ENCODE data around the gene WDR43. TPM values are rescaled to one million over a fixed set of nuclear protein-coding genes. Genes with fewer than 3 reads are reported as not detected.

The WDR43 gene
- total and polyA plus RNA-seq, 3 donors from 2014 or later: 52.0 to 58.2 (median 52.7) TPM

DNA sequence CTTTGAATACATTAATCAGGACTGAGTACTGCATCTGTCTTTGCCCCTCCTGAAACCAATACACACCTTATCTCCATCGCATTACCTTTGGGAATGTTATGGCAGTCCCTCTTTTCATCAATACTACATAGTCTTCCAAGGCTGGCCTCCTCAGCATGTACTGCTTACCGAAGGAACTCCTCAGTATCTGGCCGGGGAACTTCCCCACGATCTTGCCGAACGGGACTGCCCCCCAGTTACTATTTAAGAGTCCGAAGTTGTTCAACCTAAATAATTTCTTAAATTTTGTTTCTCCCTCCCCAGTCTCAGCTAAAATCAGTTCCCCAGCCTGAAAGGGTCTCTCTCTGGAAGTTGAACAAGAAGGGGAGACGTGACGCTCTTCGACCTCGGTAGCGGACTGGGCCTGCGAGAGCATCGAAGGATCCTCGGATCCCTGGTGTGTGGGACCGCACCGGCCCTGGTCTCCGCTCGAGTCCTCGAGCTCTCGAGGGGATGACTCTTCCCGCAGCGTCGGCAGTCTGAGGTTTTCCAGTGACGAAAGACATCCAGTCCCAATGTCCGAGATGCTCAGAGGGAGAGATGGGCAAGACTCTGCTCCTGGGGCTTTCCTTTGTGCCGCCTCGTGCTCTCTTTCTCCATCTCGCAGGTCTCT, 24.8 kb upstream of the WDR43 start:
- TF ChIP-seq CTCF (IDR thresholded peaks at IDR 0.05) (no peak), POLR2A (IDR thresholded peaks at IDR 0.05) (no peak)
- Histone ChIP-seq H3K4me1 (peaks cover 7% of the 10 kb centered on the region), H3K27ac (peak overlapping the region; percentile 3 to 40), H3K36me3 (ENCODE audit: low read depth, missing control alignments) (no peaks in the 10 kb centered on the region), H3K27me3 (no peaks in the 10 kb centered on the region), H3K4me3 (peak overlapping the region; percentile 64 to 77), H3K9me3 (no peaks in the 10 kb centered on the region)
- 0 to 1% methylated on average over 13 to 29 of the region's 29 CpGs for WGBS, 2 donors
- DNase-seq: no peak
- intact Hi-C loops (cut with DNase I; ENCODE audit: low total_unique reads): no loop called here

- no peaks in the 10 kb centered on the region for H3K9me3 ChIP-seq
- peak within 1 kb of the TSS; percentile 3 to 43 for H3K27ac ChIP-seq
- DNase-seq: peak; percentile 97
- no peaks in the 10 kb centered on the region for H3K27me3 ChIP-seq
- intact Hi-C loops (cut with DNase I; ENCODE audit: low total_unique reads): no loop called here
- 0% methylated on average over 17 to 57 of the region's 57 CpGs for WGBS, 2 donors
- H3K4me3 ChIP-seq: peak within 1 kb of the TSS; percentile 64 to 77
- TF ChIP-seq CTCF (IDR thresholded peaks at IDR 0.05) (peak in 2 of 3 experiments; percentile 16 to 42), POLR2A (IDR thresholded peaks at IDR 0.05) (no peak)
- no peaks in the 10 kb centered on the region for H3K36me3 ChIP-seq (ENCODE audit: low read depth, missing control alignments)
- H3K4me1 ChIP-seq: peaks cover 7% of the 10 kb centered on the region
Measured at GRCh38 chr2:28870146-28870891, 24.1 kb upstream of the WDR43 start, which contains the start of gene TRMT61B. TSS of gene TRMT61B (minus strand) at chr2:28870309. CDS start at chr2:28870277, 32 bp downstream.

DNA sequence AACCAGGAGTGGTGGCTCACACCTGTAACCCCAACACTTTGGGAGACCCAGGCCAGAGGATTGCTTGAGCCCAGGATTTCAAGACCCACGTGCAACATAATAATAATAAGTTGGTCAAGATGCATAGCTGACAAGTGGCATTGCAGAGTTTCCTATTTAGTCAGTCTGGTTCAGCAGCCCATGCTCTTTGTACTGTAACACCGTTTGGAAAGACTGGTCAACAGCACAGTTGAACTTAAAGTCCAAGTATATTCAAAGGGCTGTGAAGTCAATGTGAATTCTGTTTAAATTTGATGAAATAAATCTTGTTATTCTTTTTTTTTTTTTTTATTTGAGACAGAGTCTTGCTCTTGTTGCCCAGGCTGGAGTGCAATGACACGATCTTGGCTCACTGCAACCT, 22.8 kb upstream of the WDR43 start:
- TF ChIP-seq CTCF (IDR thresholded peaks at IDR 0.05) (no peak), POLR2A (IDR thresholded peaks at IDR 0.05) (no peak)
- peaks cover 7% of the 10 kb centered on the region for H3K4me1 ChIP-seq
- no peak overlapping the region for H3K27ac ChIP-seq
- intact Hi-C loops (cut with DNase I; ENCODE audit: low total_unique reads): no loop called here
- 60 to 66% methylated on average over 3 of the region's 3 CpGs for WGBS, 2 donors
- H3K36me3 ChIP-seq (ENCODE audit: low read depth, missing control alignments): no peaks in the 10 kb centered on the region
- H3K27me3 ChIP-seq: no peaks in the 10 kb centered on the region
- no peaks in the 10 kb centered on the region for H3K9me3 ChIP-seq
- peak overlapping the region in 1 of 2 donors; percentile 64 for H3K4me3 ChIP-seq
- no peak for DNase-seq

DNA sequence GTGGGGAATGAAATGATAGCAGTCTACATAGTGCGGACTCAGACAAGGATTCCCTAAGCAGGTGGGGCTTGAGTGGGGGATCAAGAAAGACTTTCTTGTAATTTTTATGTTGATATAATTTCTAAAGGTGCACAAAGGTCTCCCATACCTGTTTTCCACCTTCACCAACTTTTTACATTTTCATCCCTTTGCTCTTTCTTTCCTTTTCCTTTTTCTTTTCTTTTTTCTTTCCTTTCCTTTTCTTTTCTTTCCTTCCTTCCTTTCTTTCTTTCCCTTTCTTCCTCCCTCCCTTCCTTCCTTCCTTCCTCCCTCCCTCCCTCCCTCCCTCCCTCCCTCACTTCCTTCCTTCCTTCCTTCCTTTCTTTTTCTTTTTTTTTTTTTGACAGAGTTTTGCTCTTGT, 14.3 kb upstream of the WDR43 start:
- Histone ChIP-seq H3K36me3 (ENCODE audit: low read depth, missing control alignments) (no peaks in the 10 kb centered on the region), H3K4me3 (no peak overlapping the region), H3K27me3 (no peaks in the 10 kb centered on the region), H3K9me3 (no peaks in the 10 kb centered on the region), H3K4me1 (no peaks in the 10 kb centered on the region), H3K27ac (no peak overlapping the region)
- intact Hi-C loops (cut with DNase I; ENCODE audit: low total_unique reads): no loop called here
- 86 to 88% methylated on average over 1 of the region's 1 CpG for whole genome bisulfite sequencing, 2 donors
- TF ChIP-seq CTCF (IDR thresholded peaks at IDR 0.05): no peak
- no peak for TF ChIP-seq POLR2A (IDR thresholded peaks at IDR 0.05)
- DNase-seq: no peak
